ENCODE data around the gene C4orf54.

DNA sequence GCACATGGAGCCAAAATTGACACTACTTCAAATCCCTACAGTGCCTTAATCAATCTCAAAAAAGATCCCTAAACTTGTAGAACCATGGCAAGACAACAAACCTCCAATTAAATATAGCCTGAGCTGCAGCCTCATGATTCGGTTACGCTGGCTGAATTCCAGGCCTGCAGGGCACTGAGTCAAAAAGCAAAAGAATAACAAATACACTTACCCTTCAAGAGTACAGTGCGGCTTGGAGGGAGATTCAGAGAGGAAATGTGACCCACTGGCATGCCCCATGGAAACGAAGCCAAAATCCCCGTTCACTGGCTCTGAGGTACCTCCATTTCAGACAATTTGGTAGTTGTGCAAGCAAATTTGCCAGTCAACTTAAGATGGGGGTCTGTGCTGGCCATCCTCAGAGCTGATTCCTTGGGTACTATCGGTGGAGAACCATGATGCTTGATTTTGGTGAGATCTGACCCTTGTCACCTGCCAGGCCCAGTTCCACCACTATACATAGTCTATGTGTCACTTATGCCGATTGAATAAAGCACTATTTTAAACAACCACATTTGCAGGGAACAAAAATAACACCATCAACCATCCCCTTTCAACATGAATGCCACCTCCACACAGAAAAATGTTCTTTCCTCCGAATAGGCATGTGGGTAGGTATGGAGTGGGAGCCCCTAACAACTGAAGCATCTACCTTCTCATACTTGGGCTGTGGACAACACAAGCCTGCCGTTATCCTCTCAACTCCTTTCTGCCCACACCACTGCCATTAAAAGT lies 2.1 kb downstream of the C4orf54 start:
- TF ChIP-seq, protein P1, sequence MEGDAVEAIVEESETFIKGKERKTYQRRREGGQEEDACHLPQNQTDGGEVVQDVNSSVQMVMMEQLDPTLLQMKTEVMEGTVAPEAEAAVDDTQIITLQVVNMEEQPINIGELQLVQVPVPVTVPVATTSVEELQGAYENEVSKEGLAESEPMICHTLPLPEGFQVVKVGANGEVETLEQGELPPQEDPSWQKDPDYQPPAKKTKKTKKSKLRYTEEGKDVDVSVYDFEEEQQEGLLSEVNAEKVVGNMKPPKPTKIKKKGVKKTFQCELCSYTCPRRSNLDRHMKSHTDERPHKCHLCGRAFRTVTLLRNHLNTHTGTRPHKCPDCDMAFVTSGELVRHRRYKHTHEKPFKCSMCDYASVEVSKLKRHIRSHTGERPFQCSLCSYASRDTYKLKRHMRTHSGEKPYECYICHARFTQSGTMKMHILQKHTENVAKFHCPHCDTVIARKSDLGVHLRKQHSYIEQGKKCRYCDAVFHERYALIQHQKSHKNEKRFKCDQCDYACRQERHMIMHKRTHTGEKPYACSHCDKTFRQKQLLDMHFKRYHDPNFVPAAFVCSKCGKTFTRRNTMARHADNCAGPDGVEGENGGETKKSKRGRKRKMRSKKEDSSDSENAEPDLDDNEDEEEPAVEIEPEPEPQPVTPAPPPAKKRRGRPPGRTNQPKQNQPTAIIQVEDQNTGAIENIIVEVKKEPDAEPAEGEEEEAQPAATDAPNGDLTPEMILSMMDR (conservative IDR thresholded peaks at IDR 0.05; ENCODE audit: low read length) = no peak
- no peak for TF ChIP-seq EZH2phosphoT487 (IDR thresholded peaks at IDR 0.05; ENCODE audit: borderline replicate concordance, low read depth, low read length)

Measured in OCI-LY7 (cell line).